Activated T-helper 1 cell treated with anti-CD3 and anti-CD28 coated beads, Interleukin-12 subunit alpha, Interleukin-12 subunit beta, Interleukin-2, Interleukin-4 antibody, amounts not matched to agents 30 ng/mL and 10 ng/mL and 1 ng/mL, durations not matched to agents 14 hours and 24 hours and 36 hours (primary cell): ENCODE measurements around the gene GHRL. TPM values are rescaled to one million over a fixed set of nuclear protein-coding genes. Genes with fewer than 3 reads are reported as not detected.
A peak's percentile ranks its signal among the peaks of the same experiment; 100 is the strongest.
"Not testable (repeated sequence)": the region's sequence is repeated elsewhere in the genome, so short reads cannot be mapped to it uniquely, and the experiment has no call there.

Experiments used
- DNase-seq: peaks from one replicate; pipeline ENCODE4 v3.0.0; 2021; ENCODE audit warnings: low spot score
- H3K27ac Mint-ChIP-seq: one replicate; pipeline ENCODE4 v1.8.0; 2021; ENCODE audit warnings: mild to moderate bottlenecking, mixed read lengths
- H3K27me3 Mint-ChIP-seq: one replicate; pipeline ENCODE4 v1.8.0; 2022; ENCODE audit warnings: mild to moderate bottlenecking, moderate library complexity, mixed read lengths; ENCODE audit not compliant: insufficient read depth
- H3K36me3 Mint-ChIP-seq: one replicate; pipeline ENCODE4 v1.8.0; 2021; ENCODE audit warnings: low read depth, mixed read lengths
- H3K4me1 Mint-ChIP-seq: one replicate; pipeline ENCODE4 v1.8.0; 2021; ENCODE audit warnings: low read depth, mixed read lengths
- H3K4me3 Mint-ChIP-seq: one replicate; pipeline ENCODE4 v1.8.0; 2021; ENCODE audit warnings: mild to moderate bottlenecking, moderate library complexity, mixed read lengths
- H3K9me3 Mint-ChIP-seq: one replicate; pipeline ENCODE4 v1.8.0; 2021; ENCODE audit warnings: mixed read lengths
- intact Hi-C: fragments of 100-400 bp; cut with micrococcal nuclease; formaldehyde crosslinking; loops from one replicate; pipeline ENCODE4 v1.15.1; 2024
- total RNA-seq: library from RNA; stranded (reverse); gene quantifications from 2 replicates; pipeline ENCODE4 v1.2.3, GENCODE V29; 2022

The GHRL gene
- total RNA-seq, 1 donor from 2014 or later = 1.8 TPM

- Mint-ChIP-seq H3K27ac (no peak overlapping the region), H3K36me3 (peaks cover 58% of the 10 kb centered on the region), H3K9me3 (no peaks in the 10 kb centered on the region), H3K27me3 (no peaks in the 10 kb centered on the region), H3K4me1 (peaks cover 6% of the 10 kb centered on the region), H3K4me3 (no peak overlapping the region)
- intact Hi-C loops = no loop called here
- DNase-seq = no peak
These were observed 12.2 kb upstream of the GHRL start for GRCh38 chr3:10304905-10305304.

GRCh38 chr3:10303785-10304184 is 11.0 kb upstream of the GHRL start:
- H3K36me3 Mint-ChIP-seq = peaks cover 61% of the 10 kb centered on the region
- no peak for DNase-seq

GRCh38 chr3:10303105-10303504 is 10.4 kb upstream of the GHRL start:
- intact Hi-C loops = no loop called here
- H3K27ac Mint-ChIP-seq = no peak overlapping the region
- peaks cover 12% of the 10 kb centered on the region for H3K4me1 Mint-ChIP-seq
- peaks cover 57% of the 10 kb centered on the region for H3K36me3 Mint-ChIP-seq
- H3K4me3 Mint-ChIP-seq = no peak overlapping the region
- no peak for DNase-seq
- H3K9me3 Mint-ChIP-seq = no peaks in the 10 kb centered on the region
- no peaks in the 10 kb centered on the region for H3K27me3 Mint-ChIP-seq

More at GRCh38 chr3:10303785-10304184, 11.0 kb upstream of the GHRL start:
- Mint-ChIP-seq H3K4me3 (no peak overlapping the region), H3K9me3 (no peaks in the 10 kb centered on the region), H3K27ac (no peak overlapping the region), H3K27me3 (no peaks in the 10 kb centered on the region), H3K4me1 (peaks cover 12% of the 10 kb centered on the region)
- intact Hi-C loops = no loop called here

GRCh38 chr3:10300087-10300486 is 7.3 kb upstream of the GHRL start:
- intact Hi-C loops = no loop called here
- Mint-ChIP-seq H3K4me3 (no peak overlapping the region), H3K27ac (peak overlapping the region; percentile 16), H3K27me3 (no peaks in the 10 kb centered on the region), H3K9me3 (no peaks in the 10 kb centered on the region), H3K36me3 (peaks cover 46% of the 10 kb centered on the region), H3K4me1 (peaks cover 12% of the 10 kb centered on the region)
- no peak for DNase-seq

- no peaks in the 10 kb centered on the region for H3K9me3 Mint-ChIP-seq
- peak overlapping the region; percentile 16 for H3K27ac Mint-ChIP-seq
- H3K36me3 Mint-ChIP-seq = peaks cover 46% of the 10 kb centered on the region
- H3K4me1 Mint-ChIP-seq = peaks cover 12% of the 10 kb centered on the region
- H3K4me3 Mint-ChIP-seq = no peak overlapping the region
- DNase-seq = no peak
- intact Hi-C loops = loop anchor here (5.0 kb wide), 1 partner anchor 37 kb away; no protein-coding TSS in a partner anchor
- no peaks in the 10 kb centered on the region for H3K27me3 Mint-ChIP-seq
These were observed 6.9 kb upstream of the GHRL start for GRCh38 chr3:10299679-10300078.

GRCh38 chr3:10299175-10299574 is 6.4 kb upstream of the GHRL start:
- DNase-seq = no peak
- Mint-ChIP-seq H3K4me3 (no peak overlapping the region), H3K9me3 (no peaks in the 10 kb centered on the region), H3K27ac (peak overlapping the region; percentile 52), H3K4me1 (peaks cover 12% of the 10 kb centered on the region), H3K36me3 (peaks cover 48% of the 10 kb centered on the region), H3K27me3 (no peaks in the 10 kb centered on the region)
- intact Hi-C loops = loop anchor here (5.0 kb wide), 1 partner anchor 37 kb away; no protein-coding TSS in a partner anchor

- Mint-ChIP-seq H3K4me1 (peaks cover 12% of the 10 kb centered on the region), H3K36me3 (peaks cover 43% of the 10 kb centered on the region)
- H3K4me3 Mint-ChIP-seq, H3K27ac Mint-ChIP-seq, H3K9me3 Mint-ChIP-seq, H3K27me3 Mint-ChIP-seq, DNase-seq: not testable (repeated sequence)
- intact Hi-C loops = loop anchor here (5.0 kb wide), 1 partner anchor 36 kb away; no protein-coding TSS in a partner anchor
These were observed 5.3 kb upstream of the GHRL start for GRCh38 chr3:10298064-10298463.

GRCh38 chr3:10294030-10294586 is 1.4 kb upstream of the GHRL start:
- Mint-ChIP-seq H3K4me3 (no peak overlapping the region), H3K27ac (no peak overlapping the region), H3K36me3 (peaks cover 38% of the 10 kb centered on the region), H3K27me3 (no peaks in the 10 kb centered on the region), H3K9me3 (no peaks in the 10 kb centered on the region), H3K4me1 (peaks cover 22% of the 10 kb centered on the region)
- DNase-seq = no peak
- intact Hi-C loops = no loop called here

- intact Hi-C loops = no loop called here
- Mint-ChIP-seq H3K36me3 (peaks cover 47% of the 10 kb centered on the region), H3K27me3 (no peaks in the 10 kb centered on the region), H3K4me1 (peaks cover 25% of the 10 kb centered on the region), H3K4me3 (peak overlapping the region; percentile 46), H3K9me3 (no peaks in the 10 kb centered on the region), H3K27ac (peak overlapping the region; percentile 87)
- DNase-seq = no peak
These were observed 1.1 kb downstream of the GHRL start for GRCh38 chr3:10291641-10292040.

- H3K9me3 Mint-ChIP-seq = no peaks in the 10 kb centered on the region
- H3K4me1 Mint-ChIP-seq = peaks cover 34% of the 10 kb centered on the region
- no peaks in the 10 kb centered on the region for H3K27me3 Mint-ChIP-seq
- no peak overlapping the region for H3K4me3 Mint-ChIP-seq
- H3K27ac Mint-ChIP-seq = no peak overlapping the region
- DNase-seq = no peak
- intact Hi-C loops = no loop called here
- H3K36me3 Mint-ChIP-seq = peaks cover 52% of the 10 kb centered on the region
These were observed 2.1 kb downstream of the GHRL start for GRCh38 chr3:10290481-10291176.

GRCh38 chr3:10289787-10290355 is 2.9 kb downstream of the GHRL start:
- no peak for DNase-seq
- no peaks in the 10 kb centered on the region for H3K27me3 Mint-ChIP-seq
- no peak overlapping the region for H3K4me3 Mint-ChIP-seq
- H3K27ac Mint-ChIP-seq = no peak overlapping the region
- peaks cover 51% of the 10 kb centered on the region for H3K36me3 Mint-ChIP-seq
- peaks cover 41% of the 10 kb centered on the region for H3K4me1 Mint-ChIP-seq
- H3K9me3 Mint-ChIP-seq = no peaks in the 10 kb centered on the region
- intact Hi-C loops = no loop called here

GRCh38 chr3:10289077-10289476 is 3.7 kb downstream of the GHRL start:
- no peak for DNase-seq
- no peaks in the 10 kb centered on the region for H3K9me3 Mint-ChIP-seq
- intact Hi-C loops = no loop called here
- H3K4me3 Mint-ChIP-seq = no peak overlapping the region
- H3K27ac Mint-ChIP-seq = no peak overlapping the region
- H3K36me3 Mint-ChIP-seq = peaks cover 50% of the 10 kb centered on the region
- peaks cover 49% of the 10 kb centered on the region for H3K4me1 Mint-ChIP-seq
- H3K27me3 Mint-ChIP-seq = no peaks in the 10 kb centered on the region

GRCh38 chr3:10288575-10288960 is 4.2 kb downstream of the GHRL start:
- no peak overlapping the region for H3K27ac Mint-ChIP-seq
- H3K9me3 Mint-ChIP-seq = no peaks in the 10 kb centered on the region
- intact Hi-C loops = no loop called here

More at GRCh38 chr3:10288575-10288960, 4.2 kb downstream of the GHRL start:
- Mint-ChIP-seq H3K4me1 (peaks cover 54% of the 10 kb centered on the region), H3K36me3 (peaks cover 51% of the 10 kb centered on the region), H3K27me3 (no peaks in the 10 kb centered on the region), H3K4me3 (no peak overlapping the region)
- no peak for DNase-seq
